ENCODE measurements around the gene SYN1.
A peak's percentile ranks its signal among the peaks of the same experiment; 100 is the strongest.
"Not testable (repeated sequence)": the region's sequence is repeated elsewhere in the genome, so short reads cannot be mapped to it uniquely, and the experiment has no call there.

SYN1 gene

DNA sequence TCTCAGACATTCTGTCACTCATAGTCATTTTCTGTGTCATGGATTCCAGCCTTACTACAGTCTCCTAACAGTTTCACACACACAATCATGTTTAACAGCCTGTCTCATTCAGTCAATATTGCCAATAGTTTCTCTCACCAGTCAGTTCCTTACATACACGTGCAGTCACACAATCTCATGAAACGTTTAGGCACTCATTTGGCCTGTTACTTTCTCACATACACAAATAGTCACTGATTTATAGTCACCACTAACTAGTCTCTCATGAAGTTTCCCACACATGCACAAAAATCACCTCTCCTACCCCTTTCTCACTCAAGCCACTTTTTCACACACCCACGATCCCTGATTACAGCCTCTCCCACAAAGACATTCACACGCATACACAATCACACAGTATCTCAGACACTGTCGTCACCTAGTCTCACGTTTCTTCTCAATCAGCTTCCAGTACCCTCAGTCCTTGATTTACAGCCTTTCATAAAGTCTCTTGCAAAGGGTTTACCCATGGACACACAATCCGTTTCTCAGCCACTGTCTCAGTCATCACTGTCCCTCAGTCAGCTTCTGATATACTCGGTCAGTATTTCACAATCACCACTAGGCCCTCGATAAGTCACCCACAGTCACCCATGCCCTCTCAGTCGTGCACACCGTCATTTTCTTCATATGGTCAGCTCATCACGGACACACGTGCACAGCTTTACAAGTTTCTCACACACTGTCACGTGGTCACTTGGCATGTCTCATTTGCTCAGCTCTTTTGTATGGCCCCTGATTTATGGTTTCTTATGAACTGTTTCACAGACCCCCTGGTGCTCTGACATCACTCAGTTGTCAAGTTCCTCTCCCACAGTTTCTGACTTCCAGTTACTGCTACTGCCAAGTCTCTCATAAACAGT is 14.3 kb upstream of the SYN1 start:
- DNase-seq (ENCODE audit: low read depth): no peak

DNA sequence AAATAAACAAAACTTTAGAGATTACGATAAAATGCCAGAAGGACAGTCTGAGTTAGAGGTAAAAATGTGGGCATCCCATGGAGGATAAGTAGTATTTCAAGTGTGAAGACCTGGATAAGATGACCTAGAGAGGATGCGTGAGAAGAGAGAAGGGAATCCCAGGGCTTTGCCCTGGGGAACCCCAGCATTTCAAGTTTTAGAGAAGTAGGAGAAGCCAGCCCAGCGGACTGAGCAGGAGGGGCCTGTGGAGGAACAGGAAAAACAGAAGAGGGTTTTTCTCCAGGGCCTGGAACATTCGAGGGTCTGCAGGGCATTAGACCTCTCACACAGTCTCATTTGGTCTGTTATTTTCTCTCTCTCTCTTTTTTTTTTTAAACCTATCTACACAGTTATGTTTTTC is 13.0 kb upstream of the SYN1 start:
- DNase-seq (ENCODE audit: low read depth): no peak

DNA sequence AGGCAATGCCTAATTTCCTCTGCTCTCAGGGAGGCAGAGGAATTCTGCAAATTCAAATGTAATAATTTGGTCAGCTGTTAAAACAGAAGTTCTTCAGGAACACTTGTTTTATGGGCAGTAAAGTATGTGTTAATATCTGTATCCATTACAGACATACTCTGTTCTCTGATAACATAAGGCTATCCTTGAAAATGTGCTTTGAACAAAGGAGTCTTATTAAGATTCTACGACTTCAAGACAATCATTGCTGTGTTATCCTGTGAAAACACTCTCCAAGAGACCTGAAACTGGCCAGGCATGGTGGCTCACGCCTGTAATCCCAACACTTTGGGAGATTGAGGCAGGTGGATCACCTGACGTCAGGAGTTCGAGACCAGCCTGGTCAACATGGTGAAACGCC is 12.0 kb upstream of the SYN1 start:
- no peak for DNase-seq (ENCODE audit: low read depth)

DNA sequence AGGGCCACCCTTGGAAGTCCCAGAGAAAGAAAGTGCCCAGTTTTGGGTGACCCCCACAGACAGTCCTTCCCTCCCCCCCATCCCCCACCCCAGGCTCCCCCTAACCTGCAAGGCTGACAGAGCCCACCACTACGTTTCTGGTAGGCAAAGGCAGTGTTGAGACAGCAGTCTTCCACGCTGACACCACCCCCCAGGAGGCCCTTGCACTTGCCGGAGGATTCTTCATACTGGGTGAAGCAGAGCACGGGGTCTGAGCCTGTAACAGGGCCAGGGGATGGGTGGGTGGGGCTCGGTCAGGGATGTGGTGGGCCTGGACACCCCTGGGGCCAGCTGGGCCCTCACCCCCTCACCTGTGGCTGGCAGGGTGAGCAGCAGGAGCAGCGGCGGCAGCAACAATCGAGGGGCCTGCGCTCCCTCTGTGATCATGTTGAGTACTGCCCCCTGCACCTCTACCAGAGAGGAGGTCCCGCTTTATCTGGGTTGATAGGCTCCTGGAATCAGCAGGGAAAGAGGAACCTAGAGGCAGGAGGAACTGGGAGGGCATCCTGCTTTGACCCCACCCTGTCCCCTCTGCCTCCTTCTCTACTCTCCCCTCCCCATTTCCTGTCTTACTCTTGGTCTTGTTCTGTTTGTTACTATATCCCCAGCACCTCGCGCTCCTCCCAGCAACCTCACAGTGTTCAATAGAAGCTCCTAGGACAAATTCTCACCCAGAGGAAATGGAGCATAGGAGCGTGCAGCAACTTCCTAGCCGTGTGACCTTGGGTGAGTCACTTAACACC is 10.0 kb upstream of the SYN1 start, which contains the start of gene CFP:
Gene CFP, minus strand, starts transcription at position 512 of the 782 bp plus-strand sequence. Its CDS starts 86 bp downstream, at position 426.
- no peak for DNase-seq (ENCODE audit: low read depth)

DNA sequence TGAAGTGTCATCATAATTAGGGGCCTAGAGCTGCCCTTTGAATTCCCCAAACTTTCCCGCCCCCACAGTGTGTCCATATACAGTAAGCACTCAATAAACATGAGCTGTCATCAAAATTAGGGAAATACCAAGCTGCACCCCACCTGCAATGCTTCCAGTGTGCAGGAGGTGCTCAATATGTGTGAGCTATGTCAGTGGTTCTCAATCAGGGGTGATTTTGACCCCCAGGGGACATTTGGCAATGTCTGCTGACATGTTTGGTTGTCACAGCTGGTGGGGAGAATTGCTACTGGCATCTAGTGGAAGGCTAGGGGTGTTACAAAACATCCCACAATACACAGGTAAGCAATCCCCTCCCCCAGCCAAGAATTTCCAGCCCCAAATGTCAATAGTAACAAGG is 9.3 kb upstream of the SYN1 start:
- DNase-seq (ENCODE audit: low read depth): no peak

DNA sequence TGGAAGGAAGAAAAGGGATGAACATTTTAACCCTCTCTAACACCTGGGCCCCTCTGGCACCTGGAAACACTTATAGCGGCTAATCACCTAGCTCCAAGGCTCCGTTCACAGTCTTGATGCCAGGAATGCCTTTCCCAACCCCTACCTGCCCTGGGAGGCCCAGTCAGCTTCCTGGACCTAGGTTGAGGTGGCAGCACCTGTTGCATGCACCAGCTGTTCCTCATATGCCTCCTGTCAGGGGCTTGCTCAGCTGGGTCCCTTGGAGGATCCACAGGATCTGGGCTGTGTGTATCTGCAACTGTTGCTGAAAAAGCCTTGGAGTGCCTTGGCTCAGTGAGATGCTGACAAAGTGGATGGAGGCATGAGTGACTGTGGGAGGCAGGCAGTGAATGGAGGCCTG is 5.7 kb upstream of the SYN1 start:
- no peak for DNase-seq (ENCODE audit: low read depth)

DNA sequence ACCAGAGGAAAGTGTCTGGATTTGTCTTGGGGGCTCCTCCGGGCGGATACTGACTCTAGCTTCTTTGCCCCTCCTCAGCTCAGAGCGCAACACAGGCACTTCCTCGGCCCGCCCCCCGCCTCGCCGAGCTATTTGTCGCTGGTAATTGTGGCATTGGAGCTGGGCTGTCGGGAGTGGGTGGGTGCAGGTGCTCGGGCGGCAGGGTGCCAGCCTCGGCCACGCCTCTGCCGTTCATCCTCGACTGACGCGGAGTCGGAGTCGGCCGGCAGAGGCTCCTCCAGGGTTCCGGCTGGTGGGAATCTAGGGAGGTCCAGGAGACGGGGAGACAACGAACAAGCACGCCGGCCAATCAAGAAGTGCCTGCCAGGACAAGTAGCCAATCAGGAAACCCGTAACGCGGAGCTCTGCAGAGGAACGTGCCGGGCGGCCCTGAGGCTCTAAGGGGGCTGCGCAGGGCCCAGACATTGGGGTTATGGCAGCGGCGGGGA is 3.9 kb upstream of the SYN1 start:
- peak; percentile 33 for DNase-seq (ENCODE audit: low read depth)

DNA sequence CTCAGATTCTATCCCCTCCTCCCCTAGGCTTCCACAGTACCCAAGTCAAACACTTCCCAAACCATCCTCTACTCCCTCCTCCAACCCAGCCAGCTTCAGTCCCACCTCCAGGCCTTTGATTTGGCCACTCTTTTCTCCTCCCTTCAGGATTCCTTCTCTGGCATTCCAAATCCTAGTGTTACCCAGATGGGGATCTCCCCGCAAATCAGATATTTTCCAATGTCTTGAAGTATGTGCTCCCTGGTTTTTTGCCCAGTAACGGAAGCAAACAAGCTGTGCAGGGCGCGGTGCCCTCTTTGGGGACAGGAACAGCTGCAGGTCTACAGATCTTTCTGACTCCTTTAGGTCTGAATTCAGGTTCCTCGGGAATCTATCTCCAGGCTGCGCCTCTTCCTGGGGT is 2.2 kb upstream of the SYN1 start:
- no peak for DNase-seq (ENCODE audit: low read depth)

DNA sequence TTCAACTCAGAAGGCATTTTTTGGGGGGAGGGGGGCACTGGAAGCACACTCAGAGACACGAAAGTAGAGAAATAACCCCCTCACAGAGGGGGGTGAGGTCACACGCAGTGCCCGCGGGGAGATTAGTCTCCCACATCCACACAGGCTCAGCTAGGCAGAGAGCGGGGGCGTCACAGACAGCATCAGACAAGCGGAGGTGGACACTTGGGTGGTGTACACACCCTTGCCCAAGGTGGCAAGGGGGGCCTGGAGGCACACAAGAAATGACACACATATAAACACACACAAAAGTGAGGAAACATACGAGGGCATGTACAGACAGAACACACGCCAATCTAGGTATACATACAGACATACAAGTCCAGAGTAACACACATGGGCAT is 637 bp upstream of the SYN1 start:
- no peak for DNase-seq (ENCODE audit: low read depth)

DNA sequence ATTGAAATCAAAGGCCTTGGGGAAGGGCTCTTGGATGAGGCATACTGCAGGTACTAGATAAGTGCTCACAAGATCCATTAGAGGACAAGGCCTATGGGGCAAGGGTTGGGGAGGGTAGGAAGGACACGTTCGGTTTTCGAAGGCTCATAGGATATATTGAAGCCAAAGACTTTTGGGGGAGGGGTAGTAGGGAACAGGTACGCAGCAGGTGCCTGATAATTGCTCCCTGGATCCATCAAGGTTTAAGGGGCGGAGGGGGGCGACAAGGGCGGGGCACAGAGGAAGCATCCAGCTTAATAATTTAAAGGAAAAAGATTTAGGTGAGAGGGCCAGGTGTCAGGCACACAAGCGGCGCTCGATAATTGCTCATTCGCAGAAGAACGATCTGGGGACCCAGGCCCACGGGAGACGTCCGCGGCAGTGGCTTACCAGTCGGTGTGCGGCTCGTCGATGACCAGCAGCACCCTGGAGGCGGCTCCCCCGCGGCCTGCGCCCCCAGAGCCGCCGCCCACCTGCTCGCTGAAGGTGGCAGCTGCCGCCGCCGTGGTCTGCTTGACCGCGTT is 653 bp downstream of the SYN1 start:
- no peak for DNase-seq (ENCODE audit: low read depth)

DNA sequence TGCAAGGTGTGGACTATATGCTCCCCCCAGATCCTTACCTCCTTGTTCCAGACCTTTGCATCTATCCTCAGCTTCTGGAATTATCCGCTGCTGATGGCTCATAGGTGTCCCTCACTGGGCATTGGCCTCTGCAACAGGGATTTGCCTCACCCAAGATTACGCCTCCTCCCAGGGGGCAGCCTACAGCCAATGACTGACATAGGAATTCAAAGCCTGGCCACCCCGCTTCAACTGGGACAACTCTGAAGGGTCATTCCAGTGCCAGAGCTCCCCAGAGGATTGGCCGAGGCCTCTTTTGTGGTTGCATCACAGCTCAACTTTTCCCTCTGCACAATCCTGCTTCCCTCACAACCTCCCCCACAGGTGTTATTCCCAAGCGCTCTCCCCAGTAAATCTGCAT is 5.0 kb downstream of the SYN1 start:
- no peak for DNase-seq (ENCODE audit: low read depth)

DNA sequence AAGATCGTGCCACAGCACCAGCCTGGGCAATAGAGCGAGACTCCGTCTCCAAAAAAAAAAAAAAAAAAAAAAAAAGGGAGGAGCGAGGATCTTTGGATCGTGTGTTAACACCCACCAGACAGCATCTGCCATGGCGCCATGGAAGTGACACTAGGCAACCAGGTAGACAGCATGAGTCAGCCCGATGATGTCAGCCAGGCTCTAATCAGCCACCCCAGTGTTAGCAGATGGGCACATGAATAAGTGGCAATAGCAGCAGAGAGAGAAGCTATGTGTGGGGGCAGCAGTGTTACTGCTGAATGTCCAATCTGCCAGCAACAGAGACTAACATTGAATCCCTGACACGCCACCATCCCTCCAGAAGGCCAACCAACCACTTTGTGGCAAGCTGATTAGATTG is 6.6 kb downstream of the SYN1 start:
- no peak for DNase-seq (ENCODE audit: low read depth)

DNA sequence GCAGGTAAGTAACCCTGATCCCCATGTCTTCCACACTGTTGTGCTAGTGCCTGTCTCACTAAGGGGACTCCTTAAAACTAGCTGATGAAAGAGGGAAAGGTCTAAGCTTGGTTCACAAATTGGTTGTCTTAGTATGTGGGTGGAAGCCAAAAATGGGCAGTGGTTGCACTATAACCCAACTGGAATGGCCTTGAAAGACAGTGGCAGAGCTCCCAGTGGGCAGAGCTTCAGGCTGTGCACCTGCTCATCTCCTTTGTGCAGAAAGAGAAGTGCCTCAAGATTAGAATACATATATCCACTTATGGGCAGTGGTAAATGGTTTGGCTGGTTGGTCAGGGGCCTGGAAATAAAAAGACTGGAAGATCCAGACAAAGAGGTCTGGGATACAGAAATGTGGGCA is 7.2 kb downstream of the SYN1 start:
- no peak for DNase-seq (ENCODE audit: low read depth)

DNA sequence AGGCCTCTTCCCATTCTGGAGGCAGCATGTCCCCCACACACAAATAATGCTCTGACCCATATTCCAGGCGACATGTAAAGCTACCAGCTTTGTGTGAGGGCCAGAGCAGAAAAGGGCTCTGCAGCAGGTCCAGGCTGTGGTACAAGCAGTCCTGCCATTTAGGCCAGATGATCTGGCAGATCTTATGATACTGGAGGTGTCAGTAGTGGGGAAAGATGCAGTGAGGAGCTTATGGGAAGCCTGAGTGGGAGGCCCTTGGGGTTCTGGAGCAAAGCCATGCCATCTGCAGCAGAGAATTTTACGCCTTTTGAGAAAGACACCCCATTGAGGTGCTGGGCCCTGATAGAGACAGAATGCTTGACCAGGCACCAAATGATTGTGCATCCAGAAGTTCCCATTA is 7.7 kb downstream of the SYN1 start:
- no peak for DNase-seq (ENCODE audit: low read depth)

DNA sequence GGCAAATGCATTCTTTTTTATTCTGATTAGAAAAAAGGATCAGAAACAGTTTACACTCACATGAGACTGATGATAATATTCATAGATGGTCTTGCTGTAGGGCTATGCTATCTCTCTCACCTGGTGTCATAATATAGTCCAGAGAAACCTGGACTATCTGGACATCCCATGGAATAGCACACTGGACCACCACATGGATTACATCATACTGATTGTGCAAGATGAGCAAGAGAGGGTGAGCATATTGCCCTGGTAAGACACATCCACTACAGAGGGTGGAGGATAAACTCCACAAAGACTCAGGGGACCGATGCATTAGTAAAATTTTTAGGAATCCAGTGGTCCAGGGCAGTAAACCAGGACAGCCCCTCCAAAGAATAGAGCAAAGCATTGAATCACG is 8.2 kb downstream of the SYN1 start:
- no peak for DNase-seq (ENCODE audit: low read depth)

DNA sequence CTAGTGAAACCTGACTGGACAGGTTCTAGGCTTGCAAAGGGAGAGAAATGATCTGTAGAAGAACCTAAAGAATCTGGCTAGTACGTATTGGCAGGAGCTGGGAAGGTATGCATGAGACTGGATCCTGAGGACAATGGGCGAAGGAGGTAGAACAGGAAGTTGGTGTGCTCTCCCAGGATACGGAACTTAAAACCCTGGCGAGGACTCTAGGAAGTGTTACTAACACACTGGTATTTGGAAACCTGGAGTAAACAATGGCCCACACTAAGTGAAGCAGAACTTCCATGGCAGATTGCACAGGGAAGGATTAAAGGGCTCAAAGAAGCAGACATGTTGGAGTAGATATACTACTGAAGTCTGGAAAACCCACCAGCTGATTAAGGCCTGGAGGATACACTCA is 9.1 kb downstream of the SYN1 start:
- no peak for DNase-seq (ENCODE audit: low read depth)

DNA sequence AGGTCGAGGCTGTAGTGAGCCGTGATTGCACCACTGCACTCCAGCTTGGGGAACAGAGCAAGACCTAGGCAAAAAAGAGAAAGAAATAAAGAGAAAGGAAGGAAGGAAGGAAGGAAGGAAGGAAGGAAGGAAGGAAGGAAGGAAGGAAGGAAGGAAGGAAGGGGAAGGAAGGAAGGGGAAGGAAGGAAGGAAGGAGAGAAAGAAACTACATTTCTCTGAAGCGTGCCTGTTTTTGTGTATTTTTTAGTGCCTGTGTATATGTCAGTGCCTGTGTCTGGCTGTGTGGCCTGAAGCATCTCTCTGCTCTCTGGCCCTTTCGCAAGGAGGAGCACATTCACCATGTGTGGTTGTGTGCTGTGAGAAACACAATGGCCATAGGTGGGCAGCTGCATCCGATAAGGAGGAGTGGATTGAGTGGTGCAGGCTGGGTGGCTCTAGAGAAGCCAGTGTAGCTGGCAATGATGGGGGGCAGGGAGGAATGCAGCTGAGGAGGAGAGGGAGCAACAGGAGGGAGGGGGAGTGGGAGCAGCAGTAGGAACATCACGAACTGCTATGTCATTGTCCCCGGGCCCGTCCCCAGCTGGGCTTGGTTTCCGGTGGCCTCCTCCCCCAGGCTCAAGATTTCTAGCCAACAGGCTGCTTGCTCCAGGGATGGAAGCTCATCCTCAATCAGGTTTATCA is 11.4 kb downstream of the SYN1 start:
- DNase-seq (ENCODE audit: low read depth): no peak

DNA sequence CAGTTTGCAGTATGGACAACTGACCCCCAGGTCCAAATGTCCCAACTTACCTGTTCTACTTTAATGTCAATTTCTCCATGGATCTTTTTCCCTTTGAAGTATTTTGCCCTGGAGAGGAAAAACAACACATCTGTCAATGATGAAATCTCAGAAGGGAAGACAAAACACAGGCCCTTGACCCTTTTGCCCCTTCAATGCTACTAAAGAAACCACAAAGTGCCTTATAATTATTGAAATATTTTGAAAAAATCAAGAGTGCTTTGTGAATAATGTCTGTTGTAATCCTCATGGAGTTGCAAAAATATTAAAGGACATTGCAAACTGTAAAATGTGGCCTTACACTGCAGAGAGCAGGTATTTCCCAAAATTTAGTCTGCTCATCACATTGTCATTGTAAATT is 12.6 kb downstream of the SYN1 start:
- DNase-seq (ENCODE audit: low read depth): no peak

DNA sequence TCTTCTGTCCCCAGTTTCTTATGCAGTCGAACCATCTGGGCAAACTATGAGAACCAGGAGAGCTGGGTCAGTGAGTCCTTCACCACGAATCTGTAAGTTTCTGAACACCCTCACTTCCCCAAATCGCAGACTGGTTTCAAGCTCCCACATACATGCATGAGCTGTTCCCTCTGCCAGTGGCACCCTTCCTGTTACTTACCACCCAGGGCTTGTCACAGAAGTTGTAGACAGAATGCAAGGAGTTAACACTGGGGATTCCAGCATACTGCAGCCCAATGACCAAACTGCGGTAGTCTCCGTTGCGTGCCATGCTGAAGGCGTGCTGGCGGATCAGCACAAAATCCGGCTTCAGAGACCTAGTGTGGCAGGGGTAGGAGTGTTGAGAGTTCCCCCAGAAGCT is 14.6 kb downstream of the SYN1 start:
- DNase-seq (ENCODE audit: low read depth): no peak

DNA sequence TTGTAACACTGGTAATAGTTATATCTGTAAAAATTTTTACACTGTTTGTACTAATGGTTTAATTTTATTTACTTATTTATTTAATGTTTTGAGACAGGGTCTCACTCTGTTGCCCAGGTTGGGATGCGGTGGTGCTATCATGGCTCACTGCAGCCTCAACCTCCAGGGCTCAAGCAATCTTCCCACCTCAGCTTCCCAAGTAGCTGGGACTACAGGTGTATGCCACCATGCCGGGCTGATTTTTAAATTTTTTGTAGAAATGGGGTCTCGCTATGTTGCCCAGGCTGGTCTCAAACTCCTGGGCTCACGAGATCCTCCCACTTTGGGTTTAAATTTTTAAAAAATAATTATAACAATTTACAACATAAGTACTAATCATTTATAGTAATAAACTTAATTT is 16.5 kb downstream of the SYN1 start:
- not testable (repeated sequence) for DNase-seq (ENCODE audit: low read depth)

DNA sequence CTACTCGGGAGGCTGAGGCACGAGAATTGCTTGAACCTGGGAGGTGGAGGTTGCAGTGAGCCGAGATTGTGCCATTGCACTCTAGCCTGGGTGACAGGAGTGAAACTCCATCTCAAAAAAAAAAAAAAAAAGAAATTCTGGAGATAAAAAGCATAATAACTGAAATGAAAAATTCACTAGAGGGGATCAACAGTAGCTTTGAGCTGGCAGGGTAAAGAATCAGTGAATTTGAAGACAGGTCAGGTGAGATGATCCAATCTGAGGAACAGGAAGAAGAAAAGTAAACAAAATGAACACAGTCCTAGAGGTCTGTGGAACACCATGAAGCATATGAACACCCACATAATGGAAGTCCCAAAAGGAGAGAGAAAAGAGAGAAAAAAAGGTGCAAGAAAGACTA is 22.4 kb downstream of the SYN1 start:
- DNase-seq (ENCODE audit: low read depth): no peak

DNA sequence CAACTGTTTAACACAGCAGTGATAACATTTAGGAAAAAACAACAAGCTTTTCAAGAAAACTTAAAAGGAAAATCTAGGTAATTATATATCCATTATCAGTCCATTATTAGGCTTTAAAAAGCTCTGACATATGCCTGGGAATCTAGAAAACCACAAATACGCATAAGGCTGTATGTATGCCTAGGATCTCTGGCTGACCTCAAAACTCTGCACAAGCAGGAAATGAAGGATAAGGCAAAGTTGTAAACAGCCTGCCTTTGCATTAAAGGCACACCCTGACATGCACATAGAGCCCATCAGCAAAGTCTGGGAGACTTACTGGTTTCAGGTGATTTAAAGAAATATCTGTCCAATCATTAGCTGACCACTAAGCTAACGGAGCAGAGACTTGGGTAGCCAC is 23.4 kb downstream of the SYN1 start:
- no peak for DNase-seq (ENCODE audit: low read depth)
